HL-60 (cell line): Measurements from ENCODE around the gene BCL6.

Source experiments
- POLR2AphosphoS5 ChIP-seq: IDR thresholded peaks from 2 replicates; pipeline ENCODE4 v1.6.1; 2012; ENCODE audit warnings: low read depth
- TF ChIP-seq, protein P1 (sequence below): IDR thresholded peaks from one replicate; pipeline ENCODE4 v1.5.1; 2011; ENCODE audit warnings: low read length, control low read depth, inconsistent platforms; ENCODE audit not compliant: insufficient read depth

DNA sequence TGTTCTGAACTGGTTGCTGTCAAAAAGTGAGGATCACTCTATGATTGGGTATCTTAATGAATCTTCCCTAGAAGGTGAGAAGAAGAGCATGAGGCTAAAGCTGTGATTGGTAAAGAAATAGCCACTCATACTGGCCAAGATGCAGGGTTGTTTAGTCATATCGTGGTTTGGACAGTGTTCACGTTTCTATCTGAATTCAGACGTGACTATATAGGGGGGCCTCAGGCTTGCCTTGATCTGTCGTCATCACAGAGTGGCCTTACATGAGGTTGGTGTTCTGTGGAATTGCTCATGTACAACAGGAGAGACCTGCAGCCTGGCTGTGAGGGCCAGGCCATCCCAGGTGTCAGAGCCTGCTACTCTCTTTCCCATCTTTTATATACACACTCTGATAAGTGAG is 55.3 kb downstream of the BCL6 start:
- TF ChIP-seq, protein P1, sequence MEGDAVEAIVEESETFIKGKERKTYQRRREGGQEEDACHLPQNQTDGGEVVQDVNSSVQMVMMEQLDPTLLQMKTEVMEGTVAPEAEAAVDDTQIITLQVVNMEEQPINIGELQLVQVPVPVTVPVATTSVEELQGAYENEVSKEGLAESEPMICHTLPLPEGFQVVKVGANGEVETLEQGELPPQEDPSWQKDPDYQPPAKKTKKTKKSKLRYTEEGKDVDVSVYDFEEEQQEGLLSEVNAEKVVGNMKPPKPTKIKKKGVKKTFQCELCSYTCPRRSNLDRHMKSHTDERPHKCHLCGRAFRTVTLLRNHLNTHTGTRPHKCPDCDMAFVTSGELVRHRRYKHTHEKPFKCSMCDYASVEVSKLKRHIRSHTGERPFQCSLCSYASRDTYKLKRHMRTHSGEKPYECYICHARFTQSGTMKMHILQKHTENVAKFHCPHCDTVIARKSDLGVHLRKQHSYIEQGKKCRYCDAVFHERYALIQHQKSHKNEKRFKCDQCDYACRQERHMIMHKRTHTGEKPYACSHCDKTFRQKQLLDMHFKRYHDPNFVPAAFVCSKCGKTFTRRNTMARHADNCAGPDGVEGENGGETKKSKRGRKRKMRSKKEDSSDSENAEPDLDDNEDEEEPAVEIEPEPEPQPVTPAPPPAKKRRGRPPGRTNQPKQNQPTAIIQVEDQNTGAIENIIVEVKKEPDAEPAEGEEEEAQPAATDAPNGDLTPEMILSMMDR, result no peak
- TF ChIP-seq POLR2AphosphoS5, result no peak
